Muscle layer of duodenum (tissue), 2 donors: Measurements from ENCODE around the gene ZFR2.

Source experiments
- H3K27ac ChIP-seq: one replicate; pipeline ENCODE4 v1.7.0; 2013; ENCODE audit warnings: mild to moderate bottlenecking, low read length
- H3K27me3 ChIP-seq: one replicate; pipeline ENCODE4 v1.7.0; 2013; ENCODE audit warnings: low read depth, mild to moderate bottlenecking, control low read depth, low read length
- H3K36me3 ChIP-seq, 2 donors: one replicate each; pipeline ENCODE4 v1.7.0; 2013; ENCODE audit warnings: low read length in 2 of 2, control low read depth in 1 of 2, mild to moderate bottlenecking in 1 of 2; ENCODE audit not compliant: insufficient read depth in 2 of 2, control insufficient read depth in 1 of 2
- H3K4me1 ChIP-seq, 2 donors: one replicate each; pipeline ENCODE4 v1.7.0; 2013; ENCODE audit warnings: low read length in 2 of 2, mild to moderate bottlenecking in 2 of 2, control low read depth in 1 of 2, moderate library complexity in 1 of 2; ENCODE audit not compliant: insufficient read depth in 2 of 2, control insufficient read depth in 1 of 2
- H3K4me3 ChIP-seq, 2 donors: one replicate each; pipeline ENCODE4 v1.7.0; 2013; ENCODE audit warnings: low read length in 2 of 2, low read depth in 1 of 2, mild to moderate bottlenecking in 1 of 2
- H3K9me3 ChIP-seq, 2 donors: one replicate each; pipeline ENCODE4 v1.7.0; 2013; ENCODE audit warnings: low read length in 2 of 2, control low read depth in 1 of 2, mild to moderate bottlenecking in 1 of 2; ENCODE audit not compliant: control insufficient read depth in 1 of 2
- donor health status: healthy.

The ZFR2 gene

DNA sequence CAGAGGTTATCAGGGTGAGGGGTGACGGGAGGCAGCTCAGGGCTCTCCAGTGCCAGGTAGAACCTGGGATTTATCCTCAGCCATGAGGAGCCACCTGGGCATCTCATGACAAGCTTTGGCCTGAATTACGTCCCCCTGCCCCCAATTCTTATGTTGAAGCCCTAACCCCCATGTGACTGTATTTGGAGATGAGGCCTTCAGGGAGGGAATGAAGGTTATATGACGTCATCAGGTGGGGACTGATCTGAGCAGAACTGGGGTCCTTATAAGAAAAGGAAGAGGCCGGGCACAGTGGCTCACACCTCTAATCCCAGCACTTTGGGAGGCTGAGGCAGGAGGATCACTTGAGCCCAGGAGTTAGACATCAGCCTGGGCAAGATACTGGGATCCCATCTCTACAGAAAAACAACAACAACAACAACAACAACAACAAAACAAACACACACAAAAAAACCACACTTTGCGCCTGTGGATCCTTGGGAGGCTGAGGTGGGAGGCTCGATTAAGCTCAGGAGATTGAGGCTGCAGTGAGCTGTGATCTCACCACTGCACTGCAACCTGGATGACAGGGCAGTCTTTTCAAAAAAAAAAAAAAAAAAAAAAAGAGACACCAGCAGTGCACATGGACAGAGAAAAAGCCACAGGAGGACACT is 18.4 kb downstream of the ZFR2 start:
- Histone ChIP-seq H3K27me3 (no peaks in the 10 kb centered on the region), H3K4me3 (no peak overlapping the region), H3K36me3 (no peaks in the 10 kb centered on the region), H3K4me1 (no peaks in the 10 kb centered on the region), H3K9me3 (peaks cover 4 to 16% of the 10 kb centered on the region in 2 donors), H3K27ac (no peak overlapping the region)

- Histone ChIP-seq H3K4me1 (no peaks in the 10 kb centered on the region), H3K27ac (no peak overlapping the region), H3K9me3 (peaks cover 4 to 16% of the 10 kb centered on the region in 2 donors), H3K4me3 (no peak overlapping the region), H3K36me3 (no peaks in the 10 kb centered on the region), H3K27me3 (no peaks in the 10 kb centered on the region)
Observed at GRCh38 chr19:3849787-3850186, 19.1 kb downstream of the ZFR2 start.

DNA sequence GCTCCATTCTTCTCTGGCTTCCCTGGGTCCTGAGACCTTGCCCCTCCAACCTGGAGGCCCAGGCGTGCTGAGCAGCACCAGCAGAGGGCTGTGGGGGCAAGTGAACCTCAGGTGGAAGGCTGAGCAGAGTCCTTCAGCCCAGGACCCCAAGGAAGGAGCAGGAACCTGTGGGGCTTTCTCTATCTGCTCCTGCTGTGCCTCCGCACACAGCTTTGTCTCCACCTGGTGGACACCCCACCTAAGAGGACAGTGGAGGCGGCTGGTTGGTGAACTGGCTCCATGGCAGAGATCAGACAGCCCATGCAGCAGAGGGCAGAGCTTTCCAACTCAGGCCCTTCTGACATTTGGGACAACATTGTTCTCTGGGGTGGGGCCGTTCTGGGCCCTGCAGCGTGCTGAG is 19.7 kb downstream of the ZFR2 start:
- Histone ChIP-seq H3K9me3 (peaks cover 4 to 16% of the 10 kb centered on the region in 2 donors), H3K4me1 (no peaks in the 10 kb centered on the region), H3K4me3 (no peak overlapping the region), H3K27ac (no peak overlapping the region), H3K36me3 (no peaks in the 10 kb centered on the region), H3K27me3 (no peaks in the 10 kb centered on the region)

GRCh38 chr19:3844596-3844995 is 24.2 kb downstream of the ZFR2 start:
- Histone ChIP-seq H3K36me3 (no peaks in the 10 kb centered on the region), H3K4me1 (no peaks in the 10 kb centered on the region), H3K27ac (no peak overlapping the region), H3K9me3 (no peaks in the 10 kb centered on the region), H3K4me3 (no peak overlapping the region), H3K27me3 (no peaks in the 10 kb centered on the region)

- no peaks in the 10 kb centered on the region for H3K4me1 ChIP-seq
- no peak overlapping the region for H3K27ac ChIP-seq
- no peak overlapping the region for H3K4me3 ChIP-seq
- no peaks in the 10 kb centered on the region for H3K36me3 ChIP-seq
- no peaks in the 10 kb centered on the region for H3K27me3 ChIP-seq
- no peaks in the 10 kb centered on the region for H3K9me3 ChIP-seq
Observed at GRCh38 chr19:3842948-3843347, 25.9 kb downstream of the ZFR2 start.

GRCh38 chr19:3840804-3841203 is 28.0 kb downstream of the ZFR2 start:
- Histone ChIP-seq H3K9me3 (peaks cover 0 to 2% of the 10 kb centered on the region in 2 donors), H3K27ac (no peak overlapping the region), H3K4me3 (no peak overlapping the region), H3K4me1 (no peaks in the 10 kb centered on the region), H3K36me3 (no peaks in the 10 kb centered on the region), H3K27me3 (no peaks in the 10 kb centered on the region)

DNA sequence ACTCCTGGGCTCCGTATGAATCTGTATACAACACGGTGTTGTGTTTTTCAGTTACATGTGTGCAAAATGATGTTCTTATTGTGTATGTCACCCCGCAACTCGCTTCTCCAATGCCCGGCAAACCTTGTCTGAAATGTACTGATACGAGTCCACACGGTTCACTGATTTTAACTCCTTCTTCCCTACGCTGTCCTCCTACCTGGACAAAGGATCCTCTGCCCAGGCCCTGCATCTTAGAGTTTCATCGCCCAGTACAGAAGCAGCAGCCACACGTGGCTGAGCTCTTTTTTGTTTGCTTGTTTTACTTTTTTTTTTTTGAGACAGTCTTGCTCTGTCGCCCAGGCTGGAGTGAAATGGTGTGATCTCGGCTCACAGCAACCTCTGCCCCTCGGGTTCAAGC is 28.9 kb downstream of the ZFR2 start:
- Histone ChIP-seq H3K27ac (no peak overlapping the region), H3K4me3 (no peak overlapping the region), H3K9me3 (peaks cover 0 to 2% of the 10 kb centered on the region in 2 donors), H3K36me3 (no peaks in the 10 kb centered on the region), H3K4me1 (no peaks in the 10 kb centered on the region), H3K27me3 (no peaks in the 10 kb centered on the region)

DNA sequence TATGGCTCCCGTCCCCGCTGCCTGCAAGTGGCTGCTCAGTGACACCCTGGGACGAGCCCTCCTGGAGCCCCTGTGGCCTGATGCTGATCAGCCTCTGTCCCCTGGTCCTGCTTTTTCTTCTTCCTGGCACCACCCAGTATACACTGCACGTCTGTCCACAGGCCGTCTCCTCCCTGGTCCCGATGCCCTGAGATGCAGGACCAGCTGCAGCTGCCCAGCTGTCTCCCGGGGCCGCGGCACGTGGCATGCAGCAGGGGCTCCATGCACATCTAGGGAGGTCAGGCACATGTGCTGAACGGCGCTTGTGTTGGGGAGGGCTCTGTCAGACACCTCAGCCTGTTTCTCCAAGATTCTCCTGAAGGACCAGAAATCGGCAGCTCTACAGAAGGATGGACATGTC is 30.2 kb downstream of the ZFR2 start:
- H3K9me3 ChIP-seq = peaks cover 0 to 2% of the 10 kb centered on the region in 2 donors
- no peak overlapping the region for H3K27ac ChIP-seq
- no peaks in the 10 kb centered on the region for H3K36me3 ChIP-seq
- no peaks in the 10 kb centered on the region for H3K27me3 ChIP-seq
- H3K4me3 ChIP-seq = no peak overlapping the region
- H3K4me1 ChIP-seq = no peaks in the 10 kb centered on the region

- Histone ChIP-seq H3K4me1 (no peaks in the 10 kb centered on the region), H3K4me3 (no peak overlapping the region), H3K36me3 (no peaks in the 10 kb centered on the region), H3K27me3 (no peaks in the 10 kb centered on the region), H3K27ac (no peak overlapping the region), H3K9me3 (peaks cover 0 to 2% of the 10 kb centered on the region in 2 donors)
Observed at GRCh38 chr19:3837922-3838321, 30.9 kb downstream of the ZFR2 start.

DNA sequence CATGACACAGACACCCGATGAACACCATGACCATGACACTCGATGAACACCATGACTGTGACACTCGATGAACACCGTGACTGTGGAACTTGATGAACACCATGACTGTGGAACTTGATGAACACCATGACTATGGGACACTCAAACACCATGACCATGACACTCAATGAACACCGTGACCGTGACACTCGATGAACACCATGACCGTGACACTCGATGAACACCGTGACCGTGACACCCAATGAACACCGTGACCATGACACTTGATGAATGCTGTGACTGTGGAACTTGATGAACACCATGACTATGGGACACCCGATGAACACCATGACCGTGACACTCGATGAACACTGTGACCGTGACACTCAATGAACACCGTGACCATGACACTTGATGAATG is 31.5 kb downstream of the ZFR2 start:
- Histone ChIP-seq H3K9me3 (peaks cover 0 to 2% of the 10 kb centered on the region in 2 donors), H3K36me3 (no peaks in the 10 kb centered on the region), H3K4me3 (no peak overlapping the region), H3K27ac (no peak overlapping the region), H3K27me3 (no peaks in the 10 kb centered on the region), H3K4me1 (no peaks in the 10 kb centered on the region)

GRCh38 chr19:3836887-3837286 is 32.0 kb downstream of the ZFR2 start:
- no peaks in the 10 kb centered on the region for H3K36me3 ChIP-seq
- H3K4me1 ChIP-seq = no peaks in the 10 kb centered on the region
- H3K27me3 ChIP-seq = no peaks in the 10 kb centered on the region
- H3K27ac ChIP-seq = no peak overlapping the region
- no peak overlapping the region for H3K4me3 ChIP-seq
- H3K9me3 ChIP-seq = peaks cover 0 to 2% of the 10 kb centered on the region in 2 donors

GRCh38 chr19:3835055-3835435 is 33.8 kb downstream of the ZFR2 start:
- H3K4me3 ChIP-seq = no peak overlapping the region
- no peaks in the 10 kb centered on the region for H3K27me3 ChIP-seq
- H3K27ac ChIP-seq = no peak overlapping the region
- no peaks in the 10 kb centered on the region for H3K4me1 ChIP-seq
- H3K36me3 ChIP-seq = no peaks in the 10 kb centered on the region
- peaks cover 0 to 2% of the 10 kb centered on the region in 2 donors for H3K9me3 ChIP-seq
